ENCODE data around the gene DNTT. TPM values are rescaled to one million over a fixed set of nuclear protein-coding genes. Genes with fewer than 3 reads are reported as not detected.

The DNTT gene
- total RNA-seq, 2 experiments from 2014 or later, result not detected

GRCh38 chr10:96317067-96317833, 13.0 kb downstream of the DNTT start:
- Mint-ChIP-seq H3K4me3 (no peak overlapping the region), H3K4me1 (ENCODE audit: low read depth) (no peaks in the 10 kb centered on the region), H3K27me3 (ENCODE audit: low read depth) (peaks cover 11% of the 10 kb centered on the region), H3K27ac (no peak overlapping the region), H3K9me3 (ENCODE audit: insufficient read depth) (no peaks in the 10 kb centered on the region), H3K36me3 (ENCODE audit: low read depth) (no peaks in the 10 kb centered on the region)
- ChIA-PET POLR2A (no interaction called here), CTCF (interaction anchor here (0.8 to 2.4 kb wide), 7 partner anchors 17 to 300 kb away, joined by 3 to 11 read pairs (median 4); no protein-coding TSS in a partner anchor)
- DNase-seq, result no peak
- ATAC-seq, result no peak

GRCh38 chr10:96319754-96320474, 15.7 kb downstream of the DNTT start:
- H3K9me3 Mint-ChIP-seq (ENCODE audit: insufficient read depth), result no peaks in the 10 kb centered on the region
- H3K4me1 Mint-ChIP-seq (ENCODE audit: low read depth), result no peaks in the 10 kb centered on the region
- H3K27me3 Mint-ChIP-seq (ENCODE audit: low read depth), result peaks cover 14% of the 10 kb centered on the region
- H3K36me3 Mint-ChIP-seq (ENCODE audit: low read depth), result no peaks in the 10 kb centered on the region
- no peak for DNase-seq
- H3K27ac Mint-ChIP-seq, result no peak overlapping the region
- H3K4me3 Mint-ChIP-seq, result no peak overlapping the region
- no peak for ATAC-seq
- POLR2A ChIA-PET, result no interaction called here
- CTCF ChIA-PET, result interaction anchor here (0.6 to 2.1 kb wide), 3 partner anchors 19 to 90 kb away, joined by 3 to 6 read pairs (median 3); no protein-coding TSS in a partner anchor

GRCh38 chr10:96321822-96322221, 17.6 kb downstream of the DNTT start:
- Mint-ChIP-seq H3K27ac (no peak overlapping the region), H3K36me3 (ENCODE audit: low read depth) (no peaks in the 10 kb centered on the region), H3K9me3 (ENCODE audit: insufficient read depth) (no peaks in the 10 kb centered on the region), H3K4me3 (no peak overlapping the region), H3K4me1 (ENCODE audit: low read depth) (no peaks in the 10 kb centered on the region), H3K27me3 (ENCODE audit: low read depth) (peaks cover 11% of the 10 kb centered on the region)
- CTCF ChIA-PET, result interaction anchor here (1.1 to 1.8 kb wide), 4 partner anchors 9 to 304 kb away, joined by 3 to 5 read pairs (median 3); no protein-coding TSS in a partner anchor
- POLR2A ChIA-PET, result no interaction called here
- DNase-seq (no peak), ATAC-seq (no peak)

- POLR2A ChIA-PET, result no interaction called here
- H3K27ac Mint-ChIP-seq, result no peak overlapping the region
Observed at GRCh38 chr10:96322275-96322674, 18.0 kb downstream of the DNTT start.

GRCh38 chr10:96324447-96324846, 20.2 kb downstream of the DNTT start:
- ChIA-PET CTCF (interaction anchor here (1.0 to 1.3 kb wide), 2 partner anchors 10 to 95 kb away, joined by 4 to 6 read pairs; no protein-coding TSS in a partner anchor), POLR2A (no interaction called here)
- peaks cover 15% of the 10 kb centered on the region for H3K27me3 Mint-ChIP-seq (ENCODE audit: low read depth)
- H3K4me1 Mint-ChIP-seq (ENCODE audit: low read depth), result no peaks in the 10 kb centered on the region
- no peak overlapping the region for H3K27ac Mint-ChIP-seq
- ATAC-seq, result no peak
- H3K4me3 Mint-ChIP-seq, result no peak overlapping the region
- no peak for DNase-seq
- H3K36me3 Mint-ChIP-seq (ENCODE audit: low read depth), result no peaks in the 10 kb centered on the region
- H3K9me3 Mint-ChIP-seq (ENCODE audit: insufficient read depth), result no peaks in the 10 kb centered on the region

More at GRCh38 chr10:96322275-96322674, 18.0 kb downstream of the DNTT start:
- ATAC-seq (no peak), DNase-seq (no peak)
- no peak overlapping the region for H3K4me3 Mint-ChIP-seq
- peaks cover 13% of the 10 kb centered on the region for H3K27me3 Mint-ChIP-seq (ENCODE audit: low read depth)
- H3K36me3 Mint-ChIP-seq (ENCODE audit: low read depth), result no peaks in the 10 kb centered on the region
- H3K4me1 Mint-ChIP-seq (ENCODE audit: low read depth), result no peaks in the 10 kb centered on the region
- H3K9me3 Mint-ChIP-seq (ENCODE audit: insufficient read depth), result no peaks in the 10 kb centered on the region
- CTCF ChIA-PET, result interaction anchor here (1.1 to 1.8 kb wide), 7 partner anchors 10 to 305 kb away, joined by 3 to 5 read pairs (median 3); no protein-coding TSS in a partner anchor

GRCh38 chr10:96325719-96326373, 21.6 kb downstream of the DNTT start:
- Mint-ChIP-seq H3K4me1 (ENCODE audit: low read depth) (no peaks in the 10 kb centered on the region), H3K36me3 (ENCODE audit: low read depth) (no peaks in the 10 kb centered on the region), H3K27me3 (ENCODE audit: low read depth) (peaks cover 12% of the 10 kb centered on the region), H3K4me3 (no peak overlapping the region), H3K27ac (no peak overlapping the region), H3K9me3 (ENCODE audit: insufficient read depth) (no peaks in the 10 kb centered on the region)
- ATAC-seq (no peak), DNase-seq (no peak)
- POLR2A ChIA-PET, result no interaction called here
- CTCF ChIA-PET, result interaction anchor here (0.9 kb wide), 1 partner anchor 27 kb away, joined by 4 read pairs; no protein-coding TSS in a partner anchor

GRCh38 chr10:96327462-96327861, 23.2 kb downstream of the DNTT start:
- Mint-ChIP-seq H3K9me3 (ENCODE audit: insufficient read depth) (no peaks in the 10 kb centered on the region), H3K4me1 (ENCODE audit: low read depth) (no peaks in the 10 kb centered on the region), H3K27me3 (ENCODE audit: low read depth) (peaks cover 12% of the 10 kb centered on the region), H3K27ac (no peak overlapping the region), H3K36me3 (ENCODE audit: low read depth) (no peaks in the 10 kb centered on the region), H3K4me3 (no peak overlapping the region)
- ChIA-PET POLR2A (no interaction called here), CTCF (interaction anchor here (0.9 to 1.2 kb wide), 3 partner anchors 12 to 24 kb away, joined by 3 to 4 read pairs (median 3); no protein-coding TSS in a partner anchor)
- DNase-seq, result no peak
- no peak for ATAC-seq

- H3K27ac Mint-ChIP-seq, result no peak overlapping the region
- peaks cover 4% of the 10 kb centered on the region for H3K27me3 Mint-ChIP-seq (ENCODE audit: low read depth)
- ChIA-PET CTCF (interaction anchor here (1.0 to 3.2 kb wide), 2 partner anchors 316 to 349 kb away, joined by 3 to 22 read pairs; no protein-coding TSS in a partner anchor), POLR2A (no interaction called here)
- H3K36me3 Mint-ChIP-seq (ENCODE audit: low read depth), result no peaks in the 10 kb centered on the region
- ATAC-seq (no peak), DNase-seq (no peak)
- no peaks in the 10 kb centered on the region for H3K9me3 Mint-ChIP-seq (ENCODE audit: insufficient read depth)
- H3K4me1 Mint-ChIP-seq (ENCODE audit: low read depth), result peaks cover 5% of the 10 kb centered on the region
- H3K4me3 Mint-ChIP-seq, result no peak overlapping the region
Observed at GRCh38 chr10:96333101-96333500, 28.9 kb downstream of the DNTT start.

GRCh38 chr10:96334616-96335526, 30.6 kb downstream of the DNTT start:
- ATAC-seq (no peak), DNase-seq (no peak)
- ChIA-PET CTCF (interaction anchor here (1.2 to 3.2 kb wide), 5 partner anchors 11 to 318 kb away, joined by 4 to 22 read pairs (median 5); no protein-coding TSS in a partner anchor), POLR2A (no interaction called here)
- no peaks in the 10 kb centered on the region for H3K36me3 Mint-ChIP-seq (ENCODE audit: low read depth)
- H3K4me1 Mint-ChIP-seq (ENCODE audit: low read depth), result peaks cover 5% of the 10 kb centered on the region
- no peaks in the 10 kb centered on the region for H3K9me3 Mint-ChIP-seq (ENCODE audit: insufficient read depth)
- H3K27ac Mint-ChIP-seq, result no peak overlapping the region
- no peak overlapping the region for H3K4me3 Mint-ChIP-seq
- peaks cover 4% of the 10 kb centered on the region for H3K27me3 Mint-ChIP-seq (ENCODE audit: low read depth)

GRCh38 chr10:96337106-96337505, 32.9 kb downstream of the DNTT start:
- peaks cover 4% of the 10 kb centered on the region for H3K27me3 Mint-ChIP-seq (ENCODE audit: low read depth)
- no peaks in the 10 kb centered on the region for H3K9me3 Mint-ChIP-seq (ENCODE audit: insufficient read depth)
- POLR2A ChIA-PET, result no interaction called here
- no peak overlapping the region for H3K4me3 Mint-ChIP-seq
- no peak for DNase-seq
- no peak for ATAC-seq
- H3K4me1 Mint-ChIP-seq (ENCODE audit: low read depth), result peaks cover 5% of the 10 kb centered on the region
- no peak overlapping the region for H3K27ac Mint-ChIP-seq
- CTCF ChIA-PET, result interaction anchor here (5.6 kb wide), 1 partner anchor 108 kb away, joined by 43 read pairs; no protein-coding TSS in a partner anchor
- no peaks in the 10 kb centered on the region for H3K36me3 Mint-ChIP-seq (ENCODE audit: low read depth)
